Activated CD4-positive, alpha-beta T cell treated with anti-CD3 and anti-CD28 coated beads for 4 hours (primary cell): Measurements from ENCODE around the gene PIK3R2.

Source experiments
- DNase-seq, 2 donors: peaks; one replicate each; pipeline ENCODE4 v3.0.0-alpha.2; 2020

Gene PIK3R2

DNA sequence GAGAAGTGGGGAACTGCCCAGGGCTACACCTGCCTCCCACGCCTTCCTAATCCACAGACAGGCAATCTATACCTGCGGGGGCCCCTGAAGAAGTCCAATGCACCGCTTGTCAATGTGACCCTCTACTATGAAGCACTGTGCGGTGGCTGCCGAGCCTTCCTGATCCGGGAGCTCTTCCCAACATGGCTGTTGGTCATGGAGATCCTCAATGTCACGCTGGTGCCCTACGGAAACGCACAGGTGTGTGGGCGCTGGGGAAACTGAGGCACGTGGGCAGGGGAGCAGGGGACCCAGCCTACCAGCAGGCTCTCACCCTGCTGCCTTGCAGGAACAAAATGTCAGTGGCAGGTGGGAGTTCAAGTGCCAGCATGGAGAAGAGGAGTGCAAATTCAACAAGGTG is 22.0 kb downstream of the PIK3R2 start:
- DNase-seq: no peak

GRCh38 chr19:18176367-18177310 is 23.7 kb downstream of the PIK3R2 start:
- no peak for DNase-seq

GRCh38 chr19:18179957-18180356 is 27.0 kb downstream of the PIK3R2 start:
- DNase-seq: no peak

GRCh38 chr19:18183529-18183928 is 30.6 kb downstream of the PIK3R2 start:
- no peak for DNase-seq

- DNase-seq: no peak
These were observed 32.6 kb downstream of the PIK3R2 start for GRCh38 chr19:18185538-18185937.

GRCh38 chr19:18190278-18190677 is 37.3 kb downstream of the PIK3R2 start:
- DNase-seq: no peak

GRCh38 chr19:18191640-18192062 is 38.7 kb downstream of the PIK3R2 start:
- DNase-seq: no peak

DNA sequence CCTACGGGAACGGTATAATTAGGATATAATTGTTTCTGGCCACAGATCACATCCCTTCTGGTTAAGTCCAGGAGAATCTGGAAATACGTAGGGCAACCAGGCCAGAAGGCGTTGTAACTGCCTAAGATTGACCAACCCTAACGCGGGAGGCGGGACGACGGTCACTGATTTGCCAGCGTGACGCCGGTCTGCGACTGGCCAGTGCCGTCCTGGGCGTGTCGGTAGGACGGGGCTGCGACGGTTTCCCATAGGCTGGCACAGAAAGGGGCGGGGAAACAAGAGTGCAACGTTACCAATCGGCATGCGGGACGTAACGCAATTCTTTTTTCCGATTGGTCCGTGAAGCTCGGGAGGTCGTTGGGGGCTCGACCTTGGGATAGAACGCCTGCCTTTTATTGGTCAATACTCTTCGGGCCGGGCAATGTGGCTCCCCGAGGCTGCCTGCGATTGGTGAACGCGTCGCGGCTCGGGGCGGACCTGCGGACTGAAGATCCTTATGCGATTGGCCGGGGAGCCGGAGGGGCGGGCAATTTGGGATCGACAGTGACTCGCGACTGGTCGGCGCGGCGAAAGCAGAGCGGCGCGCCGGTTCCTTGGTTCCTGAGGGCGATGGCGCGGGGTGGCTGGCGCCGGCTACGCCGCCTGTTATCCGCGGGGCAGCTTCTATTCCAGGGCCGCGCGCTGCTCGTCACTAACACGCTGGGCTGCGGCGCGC is 39.9 kb downstream of the PIK3R2 start, which contains the start of gene MPV17L2:
Gene MPV17L2 (plus strand): TSS at position 546 of the 715 bp plus-strand sequence. CDS start 64 bp downstream, at position 610.
- peak; percentile 97 to 99 for DNase-seq

GRCh38 chr19:18193388-18194180 is 40.6 kb downstream of the PIK3R2 start:
- no peak for DNase-seq

GRCh38 chr19:18194181-18194530 is 41.2 kb downstream of the PIK3R2 start:
- DNase-seq: no peak

DNA sequence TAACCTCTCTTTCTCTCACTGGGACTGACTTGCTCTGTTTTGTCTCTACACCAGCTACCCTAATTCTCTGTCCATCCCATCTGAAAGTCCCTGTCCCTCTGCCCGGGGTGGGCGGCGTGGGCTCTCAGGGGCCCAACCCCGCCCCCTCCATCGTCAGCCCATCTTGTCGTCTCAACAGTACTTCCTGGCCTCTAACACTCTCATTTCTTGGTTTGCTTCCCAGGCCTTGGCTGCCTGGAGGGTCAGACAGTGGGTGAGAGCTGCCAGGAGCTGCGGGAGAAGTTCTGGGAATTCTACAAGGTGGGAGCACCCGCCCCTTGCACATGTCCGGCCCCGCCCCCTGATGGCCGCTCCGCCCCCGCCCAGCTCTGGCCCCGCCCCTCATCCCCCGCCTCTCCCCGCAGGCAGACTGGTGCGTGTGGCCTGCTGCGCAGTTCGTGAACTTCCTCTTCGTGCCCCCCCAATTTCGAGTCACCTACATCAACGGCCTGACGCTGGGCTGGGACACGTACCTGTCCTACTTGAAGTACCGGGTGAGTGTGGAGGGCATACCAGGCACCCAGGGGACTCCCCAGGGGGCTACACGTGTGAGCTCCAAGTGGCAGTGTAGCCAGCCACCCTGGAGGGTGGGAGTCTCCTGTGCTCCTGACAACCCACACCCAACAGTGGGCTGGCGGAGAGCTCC is 41.7 kb downstream of the PIK3R2 start:
- DNase-seq: peak in 1 of 2 donors; percentile 27

GRCh38 chr19:18196511-18196845 is 43.5 kb downstream of the PIK3R2 start:
- DNase-seq: no peak

DNA sequence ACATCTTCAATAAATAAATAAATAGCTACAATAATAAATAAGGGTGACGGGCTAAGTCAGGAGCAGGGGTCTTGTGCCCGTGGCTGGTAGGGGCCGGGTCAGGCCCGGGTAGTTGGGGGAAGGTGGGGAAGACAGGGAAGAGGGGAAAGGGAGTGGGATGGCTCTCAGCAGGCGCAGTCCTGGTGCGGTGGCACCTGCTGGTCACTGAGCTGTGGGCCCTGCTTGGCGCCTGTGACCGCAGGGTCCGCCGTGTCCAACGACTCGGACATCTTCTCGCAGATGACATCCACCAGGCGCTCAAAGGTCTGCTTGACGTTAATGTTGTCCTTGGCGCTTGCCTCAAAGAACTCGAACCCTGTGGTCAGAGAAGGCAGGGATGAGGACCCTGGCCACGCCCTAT is 44.3 kb downstream of the PIK3R2 start:
- no peak for DNase-seq

DNA sequence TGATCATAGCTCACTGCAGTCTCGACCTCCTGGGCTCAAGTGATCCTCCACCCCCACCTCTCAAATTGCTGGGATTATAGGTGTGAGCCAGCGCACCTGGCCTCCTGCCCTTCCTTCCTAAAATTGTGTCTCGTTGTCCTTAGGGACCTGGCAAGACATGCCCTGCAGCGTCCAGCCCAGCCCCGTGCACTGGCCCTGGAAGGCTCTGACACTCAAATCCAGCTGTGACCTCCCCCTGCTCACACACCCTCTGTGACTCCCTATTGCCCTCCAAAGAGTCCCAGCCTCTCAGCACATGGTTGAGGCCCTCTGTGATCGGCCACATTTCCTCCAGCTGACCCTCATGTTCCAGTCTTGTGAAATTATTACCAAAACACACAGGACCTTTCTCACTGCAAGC is 45.0 kb downstream of the PIK3R2 start:
- no peak for DNase-seq

DNA sequence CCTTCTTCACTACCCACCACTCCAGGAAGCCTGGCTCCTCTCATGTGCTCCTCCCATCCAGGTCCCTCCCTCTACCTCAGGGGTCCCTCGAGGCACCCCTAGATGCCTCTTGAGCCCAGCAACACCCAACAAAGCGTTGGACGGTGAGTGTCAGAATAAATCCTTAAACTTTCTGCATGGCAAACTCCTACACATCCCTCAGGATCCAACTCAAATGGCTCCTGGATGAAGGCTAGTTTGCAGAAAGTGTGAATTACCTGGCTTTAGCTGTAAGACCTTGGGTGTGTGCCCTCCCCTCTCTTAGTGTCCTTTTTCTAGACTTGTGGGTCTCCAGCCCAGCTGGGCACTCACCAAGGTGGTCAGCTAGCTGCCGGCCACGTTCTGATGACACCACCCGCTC is 45.4 kb downstream of the PIK3R2 start:
- no peak for DNase-seq

- DNase-seq: no peak
These were observed 49.4 kb downstream of the PIK3R2 start for GRCh38 chr19:18202397-18202777.

GRCh38 chr19:18202778-18203407 is 49.9 kb downstream of the PIK3R2 start:
- DNase-seq: peak; percentile 16 to 28

GRCh38 chr19:18203408-18203862 is 50.5 kb downstream of the PIK3R2 start:
- no peak for DNase-seq

DNA sequence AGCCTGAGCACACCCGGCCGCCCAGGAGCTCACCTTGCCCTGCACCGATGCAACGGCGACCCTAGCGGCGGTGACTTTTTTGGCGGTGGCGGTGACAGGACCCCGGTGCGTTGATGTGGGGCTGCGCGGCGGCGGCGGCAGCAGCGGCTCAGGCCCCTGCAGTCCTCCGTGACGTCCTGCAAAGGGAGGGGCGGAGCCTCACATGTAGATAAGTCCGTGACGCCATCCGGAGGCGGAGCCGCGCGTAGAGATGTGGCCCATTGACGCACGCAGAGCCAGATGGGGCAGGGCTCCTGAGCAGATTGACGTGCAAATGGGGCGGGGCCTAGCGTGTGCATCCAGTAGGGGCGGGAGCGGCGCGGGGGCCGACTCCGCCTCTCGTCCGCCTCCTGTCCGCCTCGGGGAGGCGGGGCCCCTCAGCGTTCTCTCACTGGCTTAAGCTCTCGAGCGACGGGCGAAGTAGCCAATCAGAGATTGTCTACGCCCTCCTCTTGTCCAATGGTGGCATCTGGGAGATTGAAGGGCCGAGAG is 51.0 kb downstream of the PIK3R2 start, which contains the start of gene RAB3A:
Gene RAB3A (minus strand): TSS at position 180 of the 531 bp plus-strand sequence. CDS start 1,302 bp downstream, outside the sequence.
- peak; percentile 99 to 100 for DNase-seq

GRCh38 chr19:18204394-18205199 is 51.6 kb downstream of the PIK3R2 start:
- peak in 1 of 2 donors; percentile 42 for DNase-seq
